K562 (cell line): ENCODE results near the gene RAB25. TPM values are rescaled to one million over a fixed set of nuclear protein-coding genes. Genes with fewer than 3 reads are reported as not detected.

Experiments used
- ARID2 ChIP-seq: fragments of 450-650 bp; IDR thresholded peaks from 2 replicates; pipeline ENCODE4 v1.6.1; 2017; ENCODE audit warnings: antibody characterized with exemption, mild to moderate bottlenecking
- ATF7 ChIP-seq: fragments of 450-650 bp; IDR thresholded peaks from 2 replicates; pipeline ENCODE4 v1.7.1; 2014; ENCODE audit warnings: mild to moderate bottlenecking, moderate library complexity
- CREB1 ChIP-seq, 2 experiments: sonication (generic) in 1 of 2; formaldehyde crosslinking in 1 of 2; IDR thresholded peaks; 2 replicates each; pipeline versions ENCODE4 v1.6.1 to v1.8.0; 2012 to 2022; ENCODE audit warnings: inconsistent platforms in 1 of 2, mild to moderate bottlenecking in 1 of 2, missing genetic modification reagents in 1 of 2, moderate library complexity in 1 of 2
- FIP1L1 ChIP-seq: fragments of 200-400 bp; formaldehyde crosslinking; IDR thresholded peaks from 2 replicates; pipeline ENCODE4 v1.6.1; 2018; ENCODE audit warnings: mild to moderate bottlenecking, low read depth, low read length; ENCODE audit not compliant: poor library complexity, severe bottlenecking
- GTF2E2 ChIP-seq: fragments of 200-800 bp; sonication (Bioruptor generic); IDR thresholded peaks from 2 replicates; pipeline ENCODE4 v1.6.1; 2016; ENCODE audit warnings: missing genetic modification characterization, missing compliant biosample characterization
- HOXB6 ChIP-seq: fragments of 250-450 bp; sonication (Bioruptor Pico); IDR thresholded peaks from 2 replicates; pipeline ENCODE4 v1.5.1; 2022; ENCODE audit warnings: mild to moderate bottlenecking, borderline replicate concordance
- NFYB ChIP-seq: IDR thresholded peaks from 2 replicates; pipeline ENCODE4 v1.6.1; 2011; ENCODE audit warnings: mild to moderate bottlenecking, moderate library complexity; ENCODE audit not compliant: insufficient read length; ENCODE audit errors: extremely low read depth
- POLR2AphosphoS2 ChIP-seq: IDR thresholded peaks from 2 replicates; pipeline ENCODE4 v1.6.1; 2012; ENCODE audit warnings: low read length, improper control_type of control experiment
- POU5F1 ChIP-seq: fragments of 150-350 bp; IDR thresholded peaks from 2 replicates; pipeline ENCODE4 v1.6.1; 2014; ENCODE audit warnings: borderline replicate concordance, low read length, low read depth, mild to moderate bottlenecking; ENCODE audit not compliant: partially characterized antibody
- SAFB2 ChIP-seq: fragments of 200-400 bp; formaldehyde crosslinking; IDR thresholded peaks from 2 replicates; pipeline ENCODE4 v1.6.1; 2018; ENCODE audit warnings: borderline replicate concordance, low read length, low read depth, moderate library complexity; ENCODE audit not compliant: severe bottlenecking
- polyA plus RNA-seq, 8 experiments: library from polyadenylated mRNA; depleted of rRNA in 4 of 8; stranded (reverse) in 5 of 8; unstranded in 3 of 8; fragments of >200 nt; fragmentation: Nextera tagmentation in 2 of 8; fragmentation: Illumina TruSeq in 1 of 8; extraction: Ambion mirVana in 2 of 8; extraction: Trizol in 1 of 8; gene quantifications; 2 replicates each; pipeline versions ENCODE4 v1.2.1 to v1.2.3, GENCODE V29; 2011 to 2014; ENCODE audit warnings: inconsistent platforms in 1 of 8, missing spikeins in 1 of 8
- total RNA-seq, 7 experiments: library from RNA; depleted of rRNA in 6 of 7; stranded (reverse); fragments of >200 nt in 6 of 7; fragmentation: Illumina TruSeq in 2 of 7; extraction: Trizol in 2 of 7; gene quantifications; 2 replicates each; pipeline versions ENCODE4 v1.2.1 to v1.2.3, GENCODE V29; 2011 to 2021; ENCODE audit warnings: low replicate concordance in 1 of 7
- TF ChIP-seq, protein P1 (sequence below): fragments of 450-650 bp; formaldehyde crosslinking; IDR thresholded peaks from 2 replicates; pipeline ENCODE4 v1.4.0; 2020; ENCODE audit warnings: mild to moderate bottlenecking, moderate library complexity
- TF ChIP-seq, protein P2 (sequence below): sonication (generic); formaldehyde crosslinking; IDR thresholded peaks from 2 replicates; pipeline ENCODE4 v1.8.0; 2023; ENCODE audit warnings: mild to moderate bottlenecking, missing genetic modification reagents
- TF ChIP-seq, protein P3 (sequence below): fragments of 250-450 bp; sonication (Bioruptor Pico); IDR thresholded peaks from 2 replicates; pipeline ENCODE4 v1.5.0; 2021
- TF ChIP-seq, protein P4 (sequence below): fragments of 450-650 bp; formaldehyde crosslinking; IDR thresholded peaks from 2 replicates; pipeline ENCODE4 v1.4.0; 2022; ENCODE audit warnings: missing genetic modification characterization
- TF ChIP-seq, protein P5 (sequence below): fragments of 450-650 bp; IDR thresholded peaks from 2 replicates; pipeline ENCODE4 v1.6.1; 2014; ENCODE audit warnings: low read depth, mild to moderate bottlenecking, moderate library complexity, borderline replicate concordance
- TF ChIP-seq, protein P6 (sequence below): sonication (generic); formaldehyde crosslinking; IDR thresholded peaks from 2 replicates; pipeline ENCODE4 v1.8.0; 2022; ENCODE audit warnings: mild to moderate bottlenecking, missing genetic modification reagents, borderline replicate concordance

Gene RAB25
- total and polyA plus RNA-seq, 9 of the 15 experiments (the other 6 are each of a cell fraction or from before 2014, with no cell fraction given) = 0.10 to 0.27 (median 0.13) TPM; not detected in 6

DNA sequence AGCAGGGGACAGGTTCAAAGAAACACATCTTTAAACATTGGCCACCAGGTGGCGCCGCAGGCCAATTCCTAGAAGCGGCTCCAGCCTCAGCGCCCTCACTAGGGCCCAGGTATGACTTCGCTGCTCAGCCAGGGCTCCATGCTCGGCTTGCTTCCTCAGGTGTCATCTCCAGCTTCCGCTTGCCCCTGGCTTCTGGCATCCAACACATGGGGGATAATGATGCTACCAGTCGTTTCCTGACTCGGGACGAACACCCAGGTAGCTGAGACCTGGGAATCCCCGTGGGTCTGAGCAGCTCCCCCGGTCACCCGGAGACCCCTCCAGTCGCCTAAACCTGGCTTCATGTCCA, 29.9 kb downstream of the RAB25 start (continued):
- peak; percentile 18; the same call in 1 of the 2 replicates for TF ChIP-seq ARID2
- TF ChIP-seq, protein P1, sequence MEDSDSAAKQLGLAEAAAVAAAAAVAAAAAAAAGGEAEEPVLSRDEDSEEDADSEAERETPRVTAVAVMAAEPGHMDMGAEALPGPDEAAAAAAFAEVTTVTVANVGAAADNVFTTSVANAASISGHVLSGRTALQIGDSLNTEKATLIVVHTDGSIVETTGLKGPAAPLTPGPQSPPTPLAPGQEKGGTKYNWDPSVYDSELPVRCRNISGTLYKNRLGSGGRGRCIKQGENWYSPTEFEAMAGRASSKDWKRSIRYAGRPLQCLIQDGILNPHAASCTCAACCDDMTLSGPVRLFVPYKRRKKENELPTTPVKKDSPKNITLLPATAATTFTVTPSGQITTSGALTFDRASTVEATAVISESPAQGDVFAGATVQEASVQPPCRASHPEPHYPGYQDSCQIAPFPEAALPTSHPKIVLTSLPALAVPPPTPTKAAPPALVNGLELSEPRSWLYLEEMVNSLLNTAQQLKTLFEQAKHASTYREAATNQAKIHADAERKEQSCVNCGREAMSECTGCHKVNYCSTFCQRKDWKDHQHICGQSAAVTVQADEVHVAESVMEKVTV (CRISPR knock-in tag) = peak; percentile 83
- no peak for TF ChIP-seq POLR2AphosphoS2
- TF ChIP-seq, protein P2, sequence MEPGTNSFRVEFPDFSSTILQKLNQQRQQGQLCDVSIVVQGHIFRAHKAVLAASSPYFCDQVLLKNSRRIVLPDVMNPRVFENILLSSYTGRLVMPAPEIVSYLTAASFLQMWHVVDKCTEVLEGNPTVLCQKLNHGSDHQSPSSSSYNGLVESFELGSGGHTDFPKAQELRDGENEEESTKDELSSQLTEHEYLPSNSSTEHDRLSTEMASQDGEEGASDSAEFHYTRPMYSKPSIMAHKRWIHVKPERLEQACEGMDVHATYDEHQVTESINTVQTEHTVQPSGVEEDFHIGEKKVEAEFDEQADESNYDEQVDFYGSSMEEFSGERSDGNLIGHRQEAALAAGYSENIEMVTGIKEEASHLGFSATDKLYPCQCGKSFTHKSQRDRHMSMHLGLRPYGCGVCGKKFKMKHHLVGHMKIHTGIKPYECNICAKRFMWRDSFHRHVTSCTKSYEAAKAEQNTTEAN = no peak
- no peak for TF ChIP-seq CREB1 (IDR thresholded peaks at IDR 0.05)
- TF ChIP-seq CREB1 (CRISPR knock-in tag; IDR thresholded peaks at IDR 0.05) = no peak
- TF ChIP-seq, protein P3, sequence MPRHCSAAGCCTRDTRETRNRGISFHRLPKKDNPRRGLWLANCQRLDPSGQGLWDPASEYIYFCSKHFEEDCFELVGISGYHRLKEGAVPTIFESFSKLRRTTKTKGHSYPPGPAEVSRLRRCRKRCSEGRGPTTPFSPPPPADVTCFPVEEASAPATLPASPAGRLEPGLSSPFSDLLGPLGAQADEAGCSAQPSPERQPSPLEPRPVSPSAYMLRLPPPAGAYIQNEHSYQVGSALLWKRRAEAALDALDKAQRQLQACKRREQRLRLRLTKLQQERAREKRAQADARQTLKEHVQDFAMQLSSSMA (CRISPR knock-in tag) = no peak
- TF ChIP-seq POU5F1 = no peak
- TF ChIP-seq, protein P4, sequence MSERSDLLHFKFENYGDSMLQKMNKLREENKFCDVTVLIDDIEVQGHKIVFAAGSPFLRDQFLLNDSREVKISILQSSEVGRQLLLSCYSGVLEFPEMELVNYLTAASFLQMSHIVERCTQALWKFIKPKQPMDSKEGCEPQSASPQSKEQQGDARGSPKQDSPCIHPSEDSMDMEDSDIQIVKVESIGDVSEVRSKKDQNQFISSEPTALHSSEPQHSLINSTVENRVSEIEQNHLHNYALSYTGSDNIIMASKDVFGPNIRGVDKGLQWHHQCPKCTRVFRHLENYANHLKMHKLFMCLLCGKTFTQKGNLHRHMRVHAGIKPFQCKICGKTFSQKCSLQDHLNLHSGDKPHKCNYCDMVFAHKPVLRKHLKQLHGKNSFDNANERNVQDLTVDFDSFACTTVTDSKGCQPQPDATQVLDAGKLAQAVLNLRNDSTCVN (CRISPR knock-in tag) = no peak
- TF ChIP-seq ATF7 = 0 out of 2 replicates have a peak, but pooled peaks have one; percentile 24
- TF ChIP-seq SAFB2 = no peak
- TF ChIP-seq FIP1L1 = no peak
- TF ChIP-seq, protein P5, sequence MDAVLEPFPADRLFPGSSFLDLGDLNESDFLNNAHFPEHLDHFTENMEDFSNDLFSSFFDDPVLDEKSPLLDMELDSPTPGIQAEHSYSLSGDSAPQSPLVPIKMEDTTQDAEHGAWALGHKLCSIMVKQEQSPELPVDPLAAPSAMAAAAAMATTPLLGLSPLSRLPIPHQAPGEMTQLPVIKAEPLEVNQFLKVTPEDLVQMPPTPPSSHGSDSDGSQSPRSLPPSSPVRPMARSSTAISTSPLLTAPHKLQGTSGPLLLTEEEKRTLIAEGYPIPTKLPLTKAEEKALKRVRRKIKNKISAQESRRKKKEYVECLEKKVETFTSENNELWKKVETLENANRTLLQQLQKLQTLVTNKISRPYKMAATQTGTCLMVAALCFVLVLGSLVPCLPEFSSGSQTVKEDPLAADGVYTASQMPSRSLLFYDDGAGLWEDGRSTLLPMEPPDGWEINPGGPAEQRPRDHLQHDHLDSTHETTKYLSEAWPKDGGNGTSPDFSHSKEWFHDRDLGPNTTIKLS = no peak
- TF ChIP-seq, protein P6, sequence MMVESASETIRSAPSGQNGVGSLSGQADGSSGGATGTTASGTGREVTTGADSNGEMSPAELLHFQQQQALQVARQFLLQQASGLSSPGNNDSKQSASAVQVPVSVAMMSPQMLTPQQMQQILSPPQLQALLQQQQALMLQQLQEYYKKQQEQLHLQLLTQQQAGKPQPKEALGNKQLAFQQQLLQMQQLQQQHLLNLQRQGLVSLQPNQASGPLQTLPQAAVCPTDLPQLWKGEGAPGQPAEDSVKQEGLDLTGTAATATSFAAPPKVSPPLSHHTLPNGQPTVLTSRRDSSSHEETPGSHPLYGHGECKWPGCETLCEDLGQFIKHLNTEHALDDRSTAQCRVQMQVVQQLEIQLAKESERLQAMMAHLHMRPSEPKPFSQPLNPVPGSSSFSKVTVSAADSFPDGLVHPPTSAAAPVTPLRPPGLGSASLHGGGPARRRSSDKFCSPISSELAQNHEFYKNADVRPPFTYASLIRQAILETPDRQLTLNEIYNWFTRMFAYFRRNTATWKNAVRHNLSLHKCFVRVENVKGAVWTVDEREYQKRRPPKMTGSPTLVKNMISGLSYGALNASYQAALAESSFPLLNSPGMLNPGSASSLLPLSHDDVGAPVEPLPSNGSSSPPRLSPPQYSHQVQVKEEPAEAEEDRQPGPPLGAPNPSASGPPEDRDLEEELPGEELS (CRISPR knock-in tag) = no peak
- TF ChIP-seq HOXB6 = no peak
- TF ChIP-seq NFYB = no peak
- no peak for TF ChIP-seq GTF2E2 (tag)
